SHP77 (cell line): ENCODE data around the gene CASP10.
"Not testable (repeated sequence)": the region's sequence is repeated elsewhere in the genome, so short reads cannot be mapped to it uniquely, and the experiment has no call there.

Experiments
- DNase-seq, 2 experiments: peaks; one replicate each; lab custom pipeline; 2025; lab: John Stamatoyannopoulos, UW

Gene CASP10

DNA sequence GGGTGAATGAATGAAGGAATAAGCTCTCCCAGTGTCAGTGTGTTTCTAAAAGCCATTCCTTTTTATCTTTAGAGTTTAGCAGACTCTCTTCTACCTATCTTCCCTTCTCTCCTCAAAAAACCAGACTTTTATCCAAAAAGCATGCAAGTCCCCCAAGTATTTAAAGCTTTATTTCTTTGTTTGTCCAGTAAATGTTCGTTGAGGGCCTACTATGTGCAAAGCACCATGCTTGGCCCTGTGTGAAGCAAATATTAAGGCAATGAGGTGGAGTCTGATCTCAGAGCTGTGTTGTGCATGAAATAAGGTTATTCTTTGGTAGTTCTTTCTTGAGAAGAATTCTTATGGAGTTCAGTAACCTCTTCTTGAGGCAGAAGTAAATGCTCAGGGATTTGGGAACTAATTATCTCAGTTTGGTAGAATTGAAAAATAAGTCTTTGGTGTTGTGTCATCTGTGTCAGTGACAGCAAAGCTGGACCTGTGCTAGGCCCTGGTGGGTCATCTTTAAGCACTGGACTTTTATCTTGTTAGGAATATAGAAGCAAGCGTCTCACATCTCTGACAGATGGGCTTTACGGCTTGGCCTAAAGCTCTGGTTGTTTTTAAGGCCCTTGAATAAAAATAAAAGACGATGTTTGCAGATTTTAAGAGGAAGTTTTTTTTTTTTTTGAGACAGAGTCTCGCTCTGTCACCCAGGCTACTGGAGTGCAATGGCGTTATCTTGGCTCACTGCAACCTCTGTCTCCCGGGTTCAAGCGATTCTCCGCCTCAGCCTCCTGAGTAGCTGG, 28.1 kb upstream of the CASP10 start:
- no peak for DNase-seq

- DNase-seq, result no peak
Observed at GRCh38 chr2:201156036-201156435, 26.9 kb upstream of the CASP10 start.

GRCh38 chr2:201156640-201157039, 26.3 kb upstream of the CASP10 start:
- DNase-seq, result no peak

- DNase-seq, result no peak
Observed at GRCh38 chr2:201157694-201158093, 25.2 kb upstream of the CASP10 start.

DNA sequence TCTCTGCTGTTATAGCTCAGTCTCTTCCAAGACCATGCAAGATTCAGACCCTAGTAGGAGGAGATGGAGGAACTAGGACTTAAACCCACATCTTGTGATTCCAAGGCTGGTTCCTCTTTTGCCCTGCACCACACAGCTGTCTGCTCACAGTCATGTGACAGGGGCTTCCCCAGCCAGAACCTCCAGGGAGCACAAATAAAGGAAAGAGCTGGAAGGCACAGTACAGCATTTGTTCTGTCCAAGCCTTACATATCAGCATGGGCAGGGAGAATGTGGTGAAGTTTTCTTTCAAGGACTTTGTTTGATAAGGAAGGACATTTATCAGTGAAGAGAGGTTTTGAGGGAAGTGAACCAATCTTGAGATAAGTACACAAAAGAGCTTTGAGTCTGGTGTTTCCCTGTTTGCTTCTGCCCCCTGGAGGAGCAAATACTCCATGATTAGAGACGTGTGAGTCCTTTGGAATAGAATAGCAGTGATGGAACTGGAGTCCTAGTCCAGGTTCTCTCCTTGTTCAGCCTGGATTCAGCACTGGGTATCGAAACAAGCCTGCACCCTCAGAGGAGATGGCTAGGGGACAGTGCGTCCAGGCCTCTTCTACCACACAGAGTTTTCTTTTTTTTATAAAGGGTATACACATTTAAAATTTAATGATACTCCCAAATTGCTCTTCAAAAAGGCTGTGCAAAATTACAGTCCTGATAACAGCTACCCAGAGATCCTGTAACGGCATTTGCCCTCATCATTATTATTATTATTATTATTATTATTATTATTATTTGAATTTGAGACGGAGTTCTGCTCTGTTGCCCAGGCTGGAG, 24.6 kb upstream of the CASP10 start:
- DNase-seq, result peak; percentile 43 to 60

DNA sequence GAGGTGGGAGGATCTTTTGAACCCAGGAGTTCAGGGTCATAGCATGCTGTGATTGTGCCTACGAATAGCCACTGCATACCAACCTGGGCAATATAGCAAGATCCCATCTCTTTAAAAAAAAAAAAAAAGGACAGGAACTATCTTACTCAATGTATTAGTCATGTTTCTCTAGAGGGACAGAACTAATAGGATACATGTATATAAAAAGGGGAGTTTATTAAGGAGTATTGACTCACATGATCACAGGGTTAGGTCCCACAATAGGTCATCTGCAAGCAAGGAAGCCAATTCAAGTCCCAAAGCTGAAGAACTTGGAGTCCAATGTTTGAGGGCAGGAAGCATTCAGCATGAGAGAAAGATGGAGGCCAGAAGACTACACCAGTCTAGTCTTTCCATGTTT, 18.8 kb upstream of the CASP10 start:
- DNase-seq, result no peak

GRCh38 chr2:201167546-201167945, 15.4 kb upstream of the CASP10 start:
- DNase-seq, result no peak

- not testable (repeated sequence) for DNase-seq
Observed at GRCh38 chr2:201168496-201168895, 14.4 kb upstream of the CASP10 start.

DNA sequence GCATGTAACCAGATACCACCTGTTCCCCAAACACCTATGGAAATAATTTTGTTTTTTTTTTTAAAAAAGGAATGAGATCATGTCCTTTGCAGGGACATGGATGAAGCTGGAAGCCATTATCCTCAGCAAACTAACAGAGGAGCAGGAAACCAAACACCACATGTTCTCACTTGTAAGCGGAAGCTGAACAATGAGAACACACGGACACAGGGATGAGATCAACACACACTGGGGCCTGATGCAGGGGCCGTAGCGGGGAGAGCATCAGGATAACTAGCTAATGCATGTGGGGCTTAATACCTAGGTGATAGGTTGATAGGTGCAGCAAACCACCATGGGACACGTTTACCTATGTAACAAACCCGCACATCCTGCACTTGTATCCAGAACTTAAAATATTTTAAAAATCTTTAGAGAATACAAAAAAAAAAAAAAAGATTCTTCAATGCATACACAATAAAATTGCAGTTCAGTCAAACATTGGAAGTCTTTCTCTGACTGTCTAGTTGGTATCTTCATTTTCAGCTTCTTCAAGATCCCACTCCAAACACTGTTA, 11.6 kb upstream of the CASP10 start:
- DNase-seq, result no peak

DNA sequence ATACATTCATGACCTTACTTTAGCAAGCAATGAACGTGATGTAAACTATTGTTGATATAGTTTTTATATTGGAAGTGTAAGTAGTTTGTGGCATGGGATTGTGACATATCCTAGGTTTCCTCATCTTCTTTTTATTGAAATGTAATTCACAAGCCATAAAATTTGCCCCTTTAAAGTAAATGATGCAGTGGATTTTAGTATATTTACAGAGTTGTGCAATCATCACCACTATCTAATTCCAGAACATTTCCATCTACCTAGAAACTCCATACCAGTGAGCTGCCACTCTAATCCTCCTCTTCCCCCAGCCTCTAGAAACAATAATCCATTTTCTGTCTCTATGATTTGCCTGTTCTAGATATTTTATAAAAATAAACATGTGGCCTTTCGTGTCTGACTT, 10.7 kb upstream of the CASP10 start:
- no peak for DNase-seq

GRCh38 chr2:201174687-201175086, 8.3 kb upstream of the CASP10 start:
- no peak for DNase-seq

DNA sequence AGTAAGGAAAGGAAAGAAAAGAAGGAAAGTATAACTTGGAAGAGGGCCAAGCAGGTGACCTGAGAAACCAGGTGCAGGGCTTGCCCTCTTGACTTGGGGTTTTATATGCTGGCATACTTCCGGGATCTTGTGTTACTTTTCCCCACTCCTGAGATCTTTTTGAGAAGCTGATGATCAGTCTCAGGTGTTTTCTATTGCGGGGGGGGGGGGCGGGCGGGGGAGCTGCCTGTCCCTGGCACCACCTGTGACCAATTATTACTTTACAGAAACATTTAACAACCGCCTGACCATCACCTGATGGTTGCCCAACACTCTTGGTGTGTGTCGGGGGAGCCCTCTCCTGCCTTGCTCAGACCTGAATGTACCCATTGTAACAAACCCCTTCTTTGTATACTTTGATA, 6.9 kb upstream of the CASP10 start:
- DNase-seq, result no peak

DNA sequence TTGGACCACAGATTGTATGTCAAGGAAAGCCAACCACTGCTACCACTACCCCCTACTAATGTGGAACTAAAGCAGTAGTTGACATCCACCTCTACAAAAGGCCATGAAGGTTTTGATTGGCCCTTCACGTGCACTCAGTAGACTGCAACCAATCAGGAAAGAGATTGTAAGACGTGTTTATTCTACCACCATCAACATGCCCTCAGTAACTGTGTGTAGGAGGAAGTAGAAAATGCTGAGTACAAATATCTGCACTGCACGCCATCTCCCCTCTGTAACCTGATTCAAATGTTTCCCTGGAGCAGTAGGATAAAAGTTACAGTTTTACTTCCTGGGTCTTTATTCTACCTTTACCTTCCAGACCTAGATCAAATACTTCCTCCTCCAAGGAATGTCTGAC, 2.9 kb upstream of the CASP10 start:
- no peak for DNase-seq

- DNase-seq, result no peak
Observed at GRCh38 chr2:201183365-201183727, 405 bp downstream of the CASP10 start.

DNA sequence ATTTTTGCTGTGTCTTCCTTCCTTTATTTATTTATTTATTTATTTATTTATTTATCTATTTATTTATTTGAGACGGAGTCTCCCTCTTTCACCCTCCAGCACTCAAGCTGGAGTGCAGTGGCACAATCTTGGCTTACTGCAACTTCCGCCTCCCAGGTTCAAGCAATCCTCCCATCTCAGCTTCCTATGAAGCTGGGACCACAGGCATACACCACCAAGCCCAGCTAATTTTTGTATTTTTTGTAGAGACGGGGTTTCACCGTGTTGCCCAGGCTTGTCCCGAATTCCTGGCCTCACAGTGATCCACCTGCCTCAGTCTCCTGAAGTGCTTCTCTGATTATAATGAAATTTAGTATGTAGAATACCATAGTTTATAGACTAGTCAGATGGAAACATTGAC, 894 bp downstream of the CASP10 start:
- DNase-seq, result not testable (repeated sequence)

DNA sequence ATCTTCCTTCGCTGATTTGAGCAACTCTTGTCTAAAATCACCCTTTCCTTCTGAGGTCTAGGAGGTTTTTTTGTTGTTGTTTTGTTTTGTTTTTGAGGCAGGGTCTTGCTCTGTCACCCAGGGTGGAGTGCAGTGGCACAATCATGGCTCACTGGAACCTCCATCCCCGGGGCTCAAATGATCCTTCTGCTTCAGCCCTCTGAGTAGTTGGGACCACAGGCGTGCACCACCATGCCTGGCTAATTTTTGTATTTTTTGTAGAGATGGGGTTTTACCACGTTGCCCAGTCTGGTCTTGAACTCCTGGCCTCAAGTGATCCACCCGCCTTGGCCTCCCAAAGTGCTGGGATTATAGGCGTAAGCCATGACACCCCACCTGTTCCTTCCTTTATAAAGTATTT, 1.3 kb downstream of the CASP10 start:
- not testable (repeated sequence) for DNase-seq

- no peak for DNase-seq
Observed at GRCh38 chr2:201185863-201186262, 2.9 kb downstream of the CASP10 start.

DNA sequence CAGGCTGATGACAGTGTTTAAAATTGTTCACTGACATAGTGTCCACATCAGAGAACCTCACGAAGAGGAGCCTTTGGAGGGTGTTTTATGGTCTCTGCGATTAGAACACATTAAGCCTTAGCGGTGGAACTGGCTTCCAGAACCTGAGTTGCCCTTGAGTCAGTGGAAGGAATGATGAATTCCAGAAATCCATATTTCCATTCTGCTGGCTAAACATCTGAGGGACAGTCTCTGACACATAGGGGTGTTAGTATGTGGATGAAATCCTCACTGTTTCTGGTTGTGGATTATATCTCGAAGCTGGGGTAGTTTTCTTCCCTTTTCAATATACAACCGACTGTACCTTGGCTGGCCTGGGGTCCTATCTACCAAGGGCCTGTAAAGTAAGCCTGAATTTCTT, 4.0 kb downstream of the CASP10 start:
- DNase-seq, result no peak

- DNase-seq, result no peak
Observed at GRCh38 chr2:201188449-201188848, 5.5 kb downstream of the CASP10 start.

DNA sequence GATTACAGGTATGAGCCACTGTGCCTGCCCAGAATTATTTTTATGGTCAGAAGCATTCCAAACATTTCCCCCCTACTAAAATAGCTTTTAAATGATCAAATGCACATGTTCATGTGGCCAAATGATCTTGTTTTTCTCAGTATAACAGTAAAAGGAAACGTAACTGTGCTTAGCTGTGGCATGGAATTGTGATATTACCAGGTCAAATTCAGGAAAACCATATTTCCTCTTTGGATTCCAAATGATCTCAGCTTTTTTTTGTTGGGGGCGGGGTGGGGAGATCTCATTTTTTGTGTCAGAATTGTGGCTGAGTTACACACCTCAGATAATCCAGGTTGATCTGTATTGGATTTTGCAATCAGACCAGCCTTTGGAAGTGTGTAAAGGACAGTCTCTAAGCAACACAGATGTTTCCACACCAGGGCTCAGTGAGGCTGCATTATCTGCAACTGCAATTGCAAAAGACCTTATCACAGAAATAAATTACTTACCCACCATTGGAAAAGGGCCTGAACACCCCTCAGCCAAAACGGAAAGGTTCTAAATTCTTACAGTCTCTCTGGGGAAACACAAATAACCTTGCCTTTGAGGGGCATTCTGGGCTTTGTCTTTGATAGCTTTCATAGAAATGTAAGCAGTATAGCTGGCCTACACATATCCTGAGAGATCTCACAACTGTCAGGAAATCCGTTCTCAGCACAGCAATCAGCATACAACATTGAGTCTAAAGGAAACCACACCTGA, 8.4 kb downstream of the CASP10 start:
- no peak for DNase-seq

DNA sequence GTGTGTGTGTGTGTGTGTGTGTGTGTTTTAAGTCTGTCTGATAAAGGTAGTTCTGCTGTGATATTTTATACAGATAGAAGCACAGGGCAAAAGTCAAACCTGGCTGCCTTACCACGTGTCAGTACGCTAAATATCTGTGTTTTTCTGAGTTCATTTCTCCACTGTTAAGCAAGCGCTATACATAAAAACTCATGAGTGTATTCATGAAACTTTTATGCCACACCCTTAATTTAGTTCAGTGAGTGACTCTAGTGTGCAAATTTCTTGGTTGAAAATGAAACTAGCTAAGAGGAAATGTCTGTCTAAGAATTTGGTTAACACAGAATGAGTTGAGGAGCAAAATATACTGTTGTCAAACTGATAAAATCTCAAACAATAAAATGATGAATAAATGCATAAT, 11.2 kb downstream of the CASP10 start:
- no peak for DNase-seq

GRCh38 chr2:201195331-201195730, 12.4 kb downstream of the CASP10 start:
- DNase-seq, result no peak
